Transverse colon (tissue), 4 donors: ENCODE data around the gene CNTD1. TPM values are rescaled to one million over a fixed set of nuclear protein-coding genes. Genes with fewer than 3 reads are reported as not detected.

ENCODE experiments used
- DNase-seq: peaks from one replicate; pipeline ENCODE4 v3.0.0-alpha.2; 2019
- H3K27ac ChIP-seq, 4 donors: fragments of 200-600 bp; sonication (generic); 2 replicates each; pipeline ENCODE4 v1.5.1; 2016 to 2018; ENCODE audit warnings: inconsistent platforms in 4 of 4
- H3K27me3 ChIP-seq: fragments of 200-600 bp; sonication (generic); 2 replicates; pipeline ENCODE4 v1.5.1; 2017; ENCODE audit warnings: inconsistent platforms
- H3K36me3 ChIP-seq, 4 donors: fragments of 200-600 bp; sonication (generic); 2 replicates each; pipeline ENCODE4 v1.5.1; 2017 to 2019; ENCODE audit warnings: inconsistent platforms in 4 of 4
- H3K4me1 ChIP-seq, 4 donors: fragments of 200-600 bp; sonication (generic); 2 replicates each; pipeline ENCODE4 v1.5.1; 2017 to 2020; ENCODE audit warnings: inconsistent platforms in 4 of 4
- H3K4me3 ChIP-seq, 4 donors: fragments of 200-600 bp; sonication (generic); 1 replicate in 1 of 4; 2 replicates in 3 of 4; pipeline versions ENCODE4 v1.5.1 to v1.6.1; 2017 to 2019; ENCODE audit warnings: inconsistent platforms in 4 of 4
- H3K9me3 ChIP-seq, 2 donors: fragments of 200-600 bp; sonication (generic); 2 replicates each; pipeline ENCODE4 v1.5.1; 2017 to 2019; ENCODE audit warnings: inconsistent platforms in 2 of 2
- CTCF ChIP-seq, 5 experiments: fragments of 200-600 bp in 3 of 5; fragments of 450-650 bp in 2 of 5; sonication (generic) in 3 of 5; IDR thresholded peaks; 1 replicate in 2 of 5; 2 replicates in 3 of 5; pipeline ENCODE4 v1.5.1; 2016 to 2017; ENCODE audit warnings: antibody characterized with exemption in 5 of 5, inconsistent platforms in 3 of 5, mild to moderate bottlenecking in 2 of 5, moderate library complexity in 1 of 5
- EP300 ChIP-seq: sonication (generic); formaldehyde crosslinking; IDR thresholded peaks from one replicate; pipeline ENCODE4 v1.6.1; 2017; ENCODE audit warnings: antibody characterized with exemption, low read depth
- POLR2A ChIP-seq: fragments of 450-650 bp; IDR thresholded peaks from one replicate; pipeline ENCODE4 v1.6.1; 2016; ENCODE audit warnings: antibody characterized with exemption, mild to moderate bottlenecking, moderate library complexity
- POLR2AphosphoS5 ChIP-seq, 3 donors: sonication (generic); formaldehyde crosslinking; IDR thresholded peaks; one replicate each; pipeline ENCODE4 v1.6.1; 2016; ENCODE audit warnings: antibody characterized with exemption in 3 of 3
- WGBS, 2 donors: methylation state at CpG; one replicate each; pipeline ENCODE4 v1.1.5; 2018; ENCODE audit warnings: low coverage in 1 of 2; 5-methylcytosine and 5-hydroxymethylcytosine counted together
- in situ Hi-C, 4 donors: fragments of 200-750 bp; cut with MboI; loops; one replicate each; pipeline versions ENCODE4 v1.15.0 to v1.15.1; 2017; ENCODE audit warnings: low sequenced_read_pairs in 3 of 4, low pct_ligation_motif_present in 1 of 4, low pct_unique_long_range_greater_than_20kb in 1 of 4
- intact Hi-C: fragments of 100-400 bp; cut with DNase I; formaldehyde crosslinking; loops from one replicate; pipeline ENCODE4 v1.15.1; 2023; ENCODE audit warnings: low total_unique reads
- total RNA-seq, 4 donors: library from RNA; depleted of rRNA; stranded (reverse); fragments of >200 nt; gene quantifications; one replicate each; pipeline ENCODE4 v1.1.0, GENCODE V29; 2016

CNTD1 gene
- total RNA-seq, 4 donors from 2014 or later = 0.48 to 1.5 TPM; not detected in 2

DNA sequence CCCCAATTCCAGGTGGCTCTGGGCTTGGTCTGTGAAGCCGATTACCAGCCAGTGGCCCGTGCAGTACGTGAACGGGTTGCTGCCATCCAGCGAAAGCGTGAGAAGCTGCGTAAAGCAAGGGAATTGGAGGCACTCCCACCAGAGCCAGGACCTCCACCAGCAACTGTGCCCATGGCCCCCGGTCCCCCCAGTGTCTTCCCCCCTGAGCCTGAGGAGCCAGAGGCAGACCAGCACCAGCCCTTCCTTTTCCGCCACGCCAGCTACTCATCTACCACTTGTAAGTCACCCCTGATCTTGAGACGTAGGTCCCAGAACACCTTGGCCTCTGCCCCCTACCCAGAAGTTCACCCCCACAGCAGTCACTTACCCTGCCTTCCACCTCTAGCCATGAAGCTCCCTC lies 11.4 kb upstream of the CNTD1 start:
- intact Hi-C loops = no loop called here
- in situ Hi-C loops = no loop called here
- peaks cover 41% of the 10 kb centered on the region for H3K27me3 ChIP-seq
- no peak for DNase-seq
- WGBS, 2 donors = 90% methylated on average over 10 of the region's 11 CpGs; no CpG with 5 or more reads in 1 of the 2 donors
- H3K27ac ChIP-seq = no peak overlapping the region
- no peaks in the 10 kb centered on the region for H3K36me3 ChIP-seq
- TF ChIP-seq POLR2A (no peak), POLR2AphosphoS5 (IDR thresholded peaks at IDR 0.05) (no peak), EP300 (no peak), CTCF (IDR thresholded peaks at IDR 0.05) (no peak)
- H3K4me1 ChIP-seq = peaks cover 0 to 12% (median 6%) of the 10 kb centered on the region in 4 donors
- no peak overlapping the region for H3K4me3 ChIP-seq
- H3K9me3 ChIP-seq = no peaks in the 10 kb centered on the region

DNA sequence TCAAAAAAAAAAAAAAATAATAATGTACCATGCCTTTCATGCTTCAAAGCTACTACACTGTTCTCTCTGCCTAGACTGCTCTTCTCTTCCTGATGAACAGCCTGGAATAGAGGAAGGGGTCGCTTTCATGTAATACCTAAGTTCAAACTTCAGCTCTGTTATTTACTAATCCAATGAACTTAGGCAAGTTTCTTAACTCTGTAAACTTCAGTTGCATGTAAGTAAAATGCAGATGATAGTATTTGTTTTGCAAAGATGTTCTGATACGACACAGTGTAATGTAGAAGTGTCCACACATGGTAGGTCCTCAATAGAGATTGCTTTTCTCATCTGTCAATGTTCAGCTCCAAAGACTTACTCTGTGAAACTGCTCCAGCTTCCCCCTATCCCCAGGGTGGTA lies 6.7 kb upstream of the CNTD1 start:
- H3K27ac ChIP-seq = no peak overlapping the region
- in situ Hi-C loops (no loop called here), intact Hi-C loops (no loop called here)
- no peak for DNase-seq
- peaks cover 3 to 21% (median 17%) of the 10 kb centered on the region in 4 donors for H3K4me1 ChIP-seq
- H3K36me3 ChIP-seq = no peaks in the 10 kb centered on the region
- no peaks in the 10 kb centered on the region for H3K27me3 ChIP-seq
- H3K4me3 ChIP-seq = no peak overlapping the region
- 68 to 90% methylated on average over 2 of the region's 2 CpGs for WGBS, 2 donors
- H3K9me3 ChIP-seq = no peaks in the 10 kb centered on the region
- TF ChIP-seq EP300 (no peak), POLR2A (no peak), POLR2AphosphoS5 (IDR thresholded peaks at IDR 0.05) (no peak), CTCF (IDR thresholded peaks at IDR 0.05) (no peak)

DNA sequence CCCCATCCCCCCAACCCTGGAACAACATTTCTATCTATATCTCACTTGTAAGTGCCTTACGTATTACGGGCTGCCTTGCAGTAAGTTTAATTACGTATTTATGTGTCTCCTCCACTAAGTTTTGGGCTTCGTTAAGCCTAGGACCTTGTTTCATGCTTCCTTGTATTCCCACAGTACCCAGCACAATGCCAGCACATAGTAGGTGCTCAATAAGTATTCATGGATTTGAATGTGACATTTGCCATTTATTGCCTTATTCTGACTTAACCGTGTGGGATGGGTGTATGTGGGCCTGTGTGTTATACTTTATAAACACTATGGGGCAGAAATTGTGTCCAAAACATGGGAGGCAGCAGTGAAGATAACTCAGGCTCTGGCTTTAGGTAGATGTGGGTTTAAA lies 6.1 kb upstream of the CNTD1 start:
- Histone ChIP-seq H3K4me3 (no peak overlapping the region), H3K27me3 (no peaks in the 10 kb centered on the region), H3K4me1 (peaks cover 5 to 27% (median 21%) of the 10 kb centered on the region in 4 donors), H3K36me3 (no peaks in the 10 kb centered on the region), H3K9me3 (no peaks in the 10 kb centered on the region), H3K27ac (no peak overlapping the region)
- 68 to 92% methylated on average over 4 to 5 of the region's 5 CpGs for WGBS, 2 donors
- in situ Hi-C loops (no loop called here), intact Hi-C loops (no loop called here)
- DNase-seq = no peak
- TF ChIP-seq CTCF (IDR thresholded peaks at IDR 0.05) = no peak
- no peak for TF ChIP-seq POLR2A

GRCh38 chr17:42795061-42795460 lies 3.6 kb upstream of the CNTD1 start:
- no peak for TF ChIP-seq EP300
- TF ChIP-seq CTCF (IDR thresholded peaks at IDR 0.05) = no peak
- TF ChIP-seq POLR2A = peak; percentile 26
- no peak for TF ChIP-seq POLR2AphosphoS5 (IDR thresholded peaks at IDR 0.05)
- peak overlapping the region; percentile 41 to 94 (median 86) for H3K27ac ChIP-seq
- H3K4me3 ChIP-seq = no peak overlapping the region
- H3K27me3 ChIP-seq = no peaks in the 10 kb centered on the region
- intact Hi-C loops = no loop called here
- no peak for DNase-seq
- no peaks in the 10 kb centered on the region for H3K9me3 ChIP-seq
- in situ Hi-C loops = no loop called here
- WGBS, 2 donors = 49 to 58% methylated on average over 3 to 4 of the region's 4 CpGs
- H3K36me3 ChIP-seq = no peaks in the 10 kb centered on the region
- peaks cover 5 to 39% (median 32%) of the 10 kb centered on the region in 4 donors for H3K4me1 ChIP-seq
